Activated effector memory CD4-positive, alpha-beta T cell treated with Interleukin-2 at 50 U/mL for 16 hours (primary cell): Measurements from ENCODE around the gene RANBP1.
A peak's percentile ranks its signal among the peaks of the same experiment; 100 is the strongest.

Experiments
- DNase-seq: peaks from one replicate; pipeline ENCODE4 v3.0.0-alpha.2; 2020

Gene RANBP1

GRCh38 chr22:20109411-20110358, 6.2 kb upstream of the RANBP1 start:
- DNase-seq = no peak

- DNase-seq = no peak
Measured at GRCh38 chr22:20110359-20110985, 5.4 kb upstream of the RANBP1 start.

DNA sequence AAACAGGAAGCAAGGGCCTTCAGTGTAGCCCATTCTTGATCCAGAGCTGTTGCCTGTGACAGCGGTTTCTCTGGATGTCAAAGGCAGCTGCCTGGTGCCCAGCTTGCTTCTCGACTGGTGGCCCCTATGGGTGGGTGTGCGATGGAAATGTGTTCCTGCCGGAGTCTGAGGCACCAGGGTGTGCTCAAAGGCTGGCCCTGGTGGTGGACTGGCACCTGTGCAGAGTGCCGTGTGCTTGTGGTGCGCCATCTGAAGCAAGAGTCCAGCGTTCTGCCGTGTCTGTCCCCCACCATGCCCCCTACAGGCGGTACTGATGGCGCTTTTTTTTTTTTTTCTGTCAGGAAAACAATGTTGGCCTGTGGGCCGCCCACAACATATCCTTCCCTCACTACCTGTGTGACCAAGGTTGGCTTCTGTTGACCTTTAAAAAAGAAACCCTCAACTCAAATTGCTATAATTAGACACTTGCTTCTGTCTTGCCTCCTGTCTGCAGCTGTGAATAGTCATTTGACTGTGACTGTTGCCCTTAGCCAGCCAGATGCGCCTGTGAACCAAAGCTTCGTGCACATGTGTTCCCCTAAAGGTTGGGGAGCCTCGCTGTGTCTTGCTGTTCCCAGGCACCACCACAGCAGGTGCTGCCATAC, 4.7 kb upstream of the RANBP1 start:
- DNase-seq = no peak

DNA sequence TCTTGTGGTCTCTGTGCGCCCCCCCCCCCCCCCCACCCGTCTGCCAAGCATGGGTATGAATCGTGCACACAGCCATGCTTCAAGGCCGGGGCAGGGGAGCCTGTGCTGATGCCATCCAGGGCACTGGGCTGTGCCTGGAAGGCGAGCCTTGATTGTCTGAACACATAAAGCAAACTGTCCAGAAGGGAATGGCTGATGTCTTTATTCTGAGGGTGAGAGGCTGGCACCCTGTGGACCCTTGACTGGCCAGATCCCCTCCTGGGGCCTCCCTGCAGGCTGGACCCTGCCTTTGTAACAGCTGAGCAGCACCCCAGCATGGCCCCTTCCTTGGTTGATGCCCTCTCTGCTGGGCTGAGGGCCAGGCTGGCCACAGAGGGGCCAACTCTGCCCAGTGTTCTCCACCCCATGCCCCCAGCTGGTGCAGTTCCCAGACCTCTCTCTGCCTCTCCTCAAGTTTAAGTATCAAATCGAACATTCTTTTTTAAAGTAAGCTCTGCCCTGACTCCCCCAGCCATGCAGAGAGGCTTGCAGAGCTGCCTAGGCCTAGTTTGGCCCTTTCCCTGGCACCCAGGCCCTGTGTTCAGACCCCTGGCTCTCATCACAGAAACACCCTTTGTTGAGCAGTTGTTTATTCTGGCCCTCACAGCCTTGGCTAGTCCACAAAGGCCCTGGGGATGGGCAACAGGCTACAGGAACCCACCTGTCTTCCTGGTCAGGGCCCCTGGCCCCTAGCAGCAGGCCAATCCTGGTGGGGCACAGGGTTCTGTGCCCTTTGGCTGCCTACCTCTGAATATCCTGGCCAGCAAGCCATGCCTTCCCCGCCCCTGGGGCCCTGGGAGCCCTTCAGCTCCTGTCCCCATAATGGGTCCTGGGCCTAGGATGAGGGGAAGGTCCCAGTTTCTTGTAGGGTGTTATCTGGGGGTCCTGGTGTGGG, 3.9 kb upstream of the RANBP1 start:
- DNase-seq = no peak

DNA sequence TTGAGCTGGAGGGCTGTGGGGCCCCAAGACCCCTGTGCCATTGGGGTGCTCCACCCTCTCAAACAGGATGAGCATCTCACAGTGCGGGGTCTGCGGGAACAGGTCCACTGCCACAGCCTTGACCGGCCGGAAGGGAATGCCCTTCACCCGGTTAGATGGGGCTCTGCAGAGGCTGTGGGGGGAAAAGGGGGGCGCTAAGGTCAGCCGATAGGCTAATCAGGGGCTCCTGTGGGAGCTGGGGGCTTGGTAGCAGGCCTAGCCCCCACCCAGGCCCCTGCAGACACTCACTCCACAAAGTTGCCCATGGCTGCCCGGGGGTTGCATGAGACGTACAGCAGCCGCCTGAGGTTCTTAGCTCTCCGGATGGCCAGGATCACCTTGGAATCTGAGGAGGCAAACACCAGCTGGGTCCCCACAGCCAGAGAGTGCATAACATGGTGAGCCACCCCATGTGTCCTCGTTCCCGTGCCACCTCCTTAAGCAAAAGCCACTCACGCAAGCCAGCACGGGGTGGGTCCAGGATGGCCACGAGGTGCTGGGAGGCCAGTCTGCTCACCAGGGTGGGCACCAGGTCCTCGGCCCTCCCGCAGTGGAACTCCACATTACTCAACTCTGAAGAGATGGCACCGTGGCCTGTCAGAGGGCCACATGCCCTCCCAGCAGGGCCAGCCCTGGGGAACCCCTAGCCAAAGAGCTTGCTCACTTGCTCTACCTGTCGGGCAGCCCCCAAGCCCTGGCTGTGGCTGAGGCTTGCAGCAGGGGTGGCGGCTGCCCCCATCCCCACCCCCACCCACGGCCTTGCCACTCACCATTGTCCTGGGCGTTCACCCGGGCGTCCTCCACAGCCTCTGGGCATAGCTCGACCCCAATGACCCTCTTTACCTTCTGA, 3.0 kb upstream of the RANBP1 start:
- DNase-seq = no peak

DNA sequence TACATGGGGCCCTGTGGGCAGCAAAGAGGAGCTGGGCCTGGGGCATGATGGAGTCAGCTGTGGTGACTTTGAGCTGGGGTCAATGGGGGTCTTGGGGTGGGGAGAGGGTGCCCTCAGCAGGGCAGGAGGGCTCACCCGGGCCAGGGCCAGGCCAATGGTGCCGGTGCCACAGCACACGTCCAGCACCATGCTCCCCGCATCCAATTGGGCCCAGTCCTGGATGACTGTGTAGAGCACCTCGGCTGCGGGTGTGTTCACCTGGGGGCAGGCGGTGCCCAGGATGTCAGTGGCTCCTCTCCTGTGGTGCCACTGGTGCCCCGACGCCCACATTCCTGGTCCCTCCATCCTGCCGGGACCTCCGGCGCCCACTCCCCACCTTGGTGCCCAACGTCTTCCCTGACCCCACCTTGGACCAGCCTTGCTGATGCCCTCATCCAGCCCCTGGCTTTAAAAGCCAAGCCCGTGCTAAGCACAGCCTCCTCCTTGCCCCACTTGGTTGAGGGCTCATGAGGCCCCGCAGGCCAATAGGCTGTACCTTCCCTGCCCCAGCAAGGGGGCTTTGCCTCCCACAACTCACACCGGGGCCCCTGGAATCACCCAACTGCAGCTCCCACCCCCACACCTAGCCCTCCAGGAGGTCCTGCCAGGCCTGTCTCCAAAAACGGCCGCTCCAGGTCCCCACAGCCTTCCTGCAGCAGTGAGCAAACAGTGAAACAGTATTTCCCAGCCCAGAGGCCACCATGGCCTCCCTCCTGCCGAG, 2.2 kb upstream of the RANBP1 start:
- DNase-seq = no peak

DNA sequence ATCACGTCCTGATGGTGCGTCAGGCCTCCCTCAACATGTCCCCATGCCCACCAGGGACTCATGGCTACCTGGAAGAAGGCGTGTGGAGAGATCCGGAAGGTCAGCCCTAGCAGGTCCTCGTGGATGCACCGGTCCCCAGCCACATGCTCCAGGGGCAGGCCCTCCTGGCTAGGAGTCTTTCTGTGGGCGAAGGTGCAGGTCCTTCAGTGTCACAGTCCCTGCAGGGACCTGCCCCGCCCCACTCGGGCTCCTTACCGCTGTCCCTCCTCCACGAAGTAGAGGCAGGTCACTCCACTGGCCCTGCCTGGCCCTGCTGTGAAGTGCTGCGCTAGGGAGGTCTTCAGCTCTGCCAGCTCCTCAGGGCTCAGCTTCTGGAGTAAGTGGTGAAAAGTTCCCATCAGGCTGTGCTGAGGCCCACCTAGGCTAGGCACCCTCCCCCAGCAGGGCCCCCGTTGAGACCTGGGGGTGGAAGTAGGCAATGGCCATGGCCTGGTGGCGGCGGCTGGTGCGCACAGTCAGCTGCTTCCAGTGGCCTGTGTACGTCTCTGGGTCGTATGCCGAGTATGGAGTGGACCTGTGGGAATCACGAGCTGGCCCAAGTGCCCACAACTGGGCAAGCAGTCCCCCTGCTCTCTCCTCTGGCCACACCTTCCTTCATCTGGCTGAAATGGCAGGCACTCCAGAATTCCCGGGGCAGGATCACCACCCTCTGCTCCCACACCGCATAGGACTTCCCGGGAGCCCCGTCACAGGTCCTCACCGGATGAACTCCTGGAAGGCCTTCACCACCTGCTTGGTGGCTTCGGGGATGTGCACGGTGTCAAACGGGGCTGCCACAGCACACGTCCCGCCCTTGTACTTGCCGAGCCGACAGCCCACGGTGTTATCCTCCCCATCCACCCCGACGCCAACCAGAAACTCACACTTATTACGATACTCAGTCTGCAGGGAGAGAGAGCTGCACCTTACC, 1.1 kb upstream of the RANBP1 start:
- DNase-seq = no peak

GRCh38 chr22:20116376-20116950, 559 bp downstream of the RANBP1 start:
- no peak for DNase-seq

GRCh38 chr22:20116951-20117632, 1.2 kb downstream of the RANBP1 start, which contains the start of gene TRMT2A:
TSS of gene TRMT2A (minus strand) at chr22:20117226. CDS start at chr22:20116906, 320 bp downstream.
- peak; percentile 96 for DNase-seq

GRCh38 chr22:20117633-20118299, 1.9 kb downstream of the RANBP1 start:
- peak; percentile 29 for DNase-seq

DNA sequence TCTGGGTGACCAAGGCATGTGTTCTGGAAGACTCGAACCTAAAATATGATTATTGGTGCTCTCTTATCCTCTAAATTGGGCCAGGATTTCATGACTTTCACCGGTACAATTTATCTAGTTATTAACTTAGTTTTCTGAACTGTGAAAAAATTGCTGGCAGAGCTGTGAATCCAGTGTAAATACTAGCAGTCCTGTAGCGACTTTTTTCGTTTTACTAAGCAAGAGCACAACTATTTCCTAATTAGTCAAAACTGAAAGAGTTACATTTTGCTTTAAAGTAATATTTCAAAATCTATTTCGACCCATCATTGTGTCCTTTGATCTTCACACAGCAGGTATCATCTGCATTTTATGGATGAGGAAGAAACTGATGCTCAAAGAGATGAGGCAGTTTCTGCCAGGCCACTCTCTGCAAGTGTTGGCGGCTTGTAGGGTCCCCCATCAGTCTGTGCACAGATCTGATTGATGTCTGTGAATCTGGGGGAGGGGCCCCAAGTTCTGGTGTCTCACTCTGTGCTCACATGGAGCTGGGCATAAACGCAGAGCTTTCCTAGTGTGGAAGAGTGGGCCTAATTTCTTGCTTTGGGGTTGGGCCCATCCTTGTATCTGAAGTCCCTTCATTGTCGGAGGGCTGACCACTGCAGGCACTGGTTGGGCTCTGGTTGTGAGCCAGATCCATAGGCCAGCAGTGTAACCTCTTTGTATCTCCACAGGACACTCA, 2.6 kb downstream of the RANBP1 start:
- no peak for DNase-seq

GRCh38 chr22:20121856-20122415, 6.0 kb downstream of the RANBP1 start:
- DNase-seq = no peak

DNA sequence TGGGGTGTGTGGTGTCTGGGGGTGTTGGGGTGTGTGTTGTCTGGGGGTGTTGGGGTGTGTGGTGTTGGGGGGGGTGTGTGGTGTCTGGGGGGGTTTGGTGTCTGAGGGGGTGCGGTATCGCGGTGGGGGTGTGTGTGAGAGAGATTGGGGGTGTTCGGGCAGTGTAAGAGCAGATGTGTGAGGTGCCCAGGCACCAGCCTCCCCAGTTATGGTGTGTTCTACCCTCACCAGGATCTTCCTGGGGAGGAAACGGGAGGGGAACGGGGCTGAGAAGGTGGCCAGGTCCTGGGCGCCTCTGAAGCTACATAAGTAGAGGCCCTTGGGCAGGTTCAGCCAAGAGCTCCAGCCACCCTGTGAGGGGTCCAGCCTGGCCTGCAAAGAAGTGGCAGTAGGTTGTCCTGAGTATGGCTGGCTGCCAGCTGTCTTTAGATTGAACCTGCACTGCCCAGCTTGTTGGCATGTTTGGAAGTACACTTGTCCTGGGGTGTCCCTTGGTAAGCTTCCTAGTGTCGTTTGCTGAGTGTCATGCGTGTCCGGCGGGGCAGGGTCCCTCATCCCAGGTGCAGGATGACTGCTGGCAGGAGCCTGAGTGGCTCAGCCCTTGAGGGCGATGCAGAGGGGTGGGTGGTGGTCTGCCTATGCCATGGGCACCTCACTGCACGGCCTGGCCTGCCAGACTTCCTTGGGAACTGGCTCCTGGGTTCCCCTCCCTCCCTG, 7.6 kb downstream of the RANBP1 start:
- DNase-seq = no peak

- no peak for DNase-seq
Measured at GRCh38 chr22:20124083-20124787, 8.3 kb downstream of the RANBP1 start.
